Keratinocyte (primary cell): Measurements from ENCODE around the gene TUT4.

Experiments
- EZH2 ChIP-seq: IDR thresholded peaks from one replicate; pipeline ENCODE4 v1.6.1; 2012; ENCODE audit warnings: inconsistent platforms, mild to moderate bottlenecking, low read length, moderate library complexity
- TF ChIP-seq, protein P1 (sequence below), 3 experiments: IDR thresholded peaks in 1 of 3; conservative IDR thresholded peaks in 1 of 3; optimal IDR thresholded peaks in 1 of 3; 2 replicates in 2 of 3; 3 replicates in 1 of 3; pipeline versions ENCODE3 to v1.5.1; 2011; ENCODE audit warnings: low read length in 3 of 3, mild to moderate bottlenecking in 3 of 3, moderate library complexity in 2 of 3, control low read depth in 1 of 3, inconsistent platforms in 1 of 3; ENCODE audit not compliant: insufficient read depth in 2 of 3; ENCODE audit errors: extremely low read depth in 1 of 3

DNA sequence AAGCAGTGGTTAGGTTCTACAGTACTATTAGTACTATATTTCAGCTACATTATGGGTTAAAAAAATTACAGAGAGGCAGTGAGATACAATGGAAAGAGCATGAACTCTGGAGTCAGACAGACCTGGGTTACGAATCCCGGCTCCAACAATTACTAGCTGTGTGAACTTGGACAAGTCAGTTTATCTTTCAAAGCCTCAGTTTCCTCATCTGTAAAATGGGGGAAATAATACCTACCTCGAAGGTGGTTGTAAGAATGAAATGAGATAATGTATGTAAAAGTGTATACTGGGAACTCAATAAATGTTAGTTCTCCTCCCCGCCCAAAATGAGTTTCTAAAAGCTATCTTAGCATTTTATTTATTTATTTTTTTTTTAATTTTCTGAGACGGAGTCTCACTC, 89.0 kb downstream of the TUT4 start:
- TF ChIP-seq, protein P1, sequence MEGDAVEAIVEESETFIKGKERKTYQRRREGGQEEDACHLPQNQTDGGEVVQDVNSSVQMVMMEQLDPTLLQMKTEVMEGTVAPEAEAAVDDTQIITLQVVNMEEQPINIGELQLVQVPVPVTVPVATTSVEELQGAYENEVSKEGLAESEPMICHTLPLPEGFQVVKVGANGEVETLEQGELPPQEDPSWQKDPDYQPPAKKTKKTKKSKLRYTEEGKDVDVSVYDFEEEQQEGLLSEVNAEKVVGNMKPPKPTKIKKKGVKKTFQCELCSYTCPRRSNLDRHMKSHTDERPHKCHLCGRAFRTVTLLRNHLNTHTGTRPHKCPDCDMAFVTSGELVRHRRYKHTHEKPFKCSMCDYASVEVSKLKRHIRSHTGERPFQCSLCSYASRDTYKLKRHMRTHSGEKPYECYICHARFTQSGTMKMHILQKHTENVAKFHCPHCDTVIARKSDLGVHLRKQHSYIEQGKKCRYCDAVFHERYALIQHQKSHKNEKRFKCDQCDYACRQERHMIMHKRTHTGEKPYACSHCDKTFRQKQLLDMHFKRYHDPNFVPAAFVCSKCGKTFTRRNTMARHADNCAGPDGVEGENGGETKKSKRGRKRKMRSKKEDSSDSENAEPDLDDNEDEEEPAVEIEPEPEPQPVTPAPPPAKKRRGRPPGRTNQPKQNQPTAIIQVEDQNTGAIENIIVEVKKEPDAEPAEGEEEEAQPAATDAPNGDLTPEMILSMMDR (optimal IDR thresholded peaks at IDR 0.05 in 1 of 3, IDR thresholded peaks at IDR 0.05 in 1 of 3, conservative IDR thresholded peaks at IDR 0.05 in 1 of 3; ENCODE audit: extremely low read depth in 1 of 3, insufficient read depth in 2 of 3, low read length in 3 of 3): no peak
- TF ChIP-seq EZH2: no peak
